MM.1S (cell line): Measurements from ENCODE around the gene VEPH1.

Experiments used
- DNase-seq: peaks from one replicate; pipeline ENCODE4 v3.0.0-alpha.2; 2015
- H2AFZ ChIP-seq: fragments of 300-600 bp; sonication (generic); 2 replicates; pipeline ENCODE4 v1.6.0; 2016; ENCODE audit warnings: antibody characterized with exemption, low read length
- H3F3A ChIP-seq: fragments of 300-600 bp; sonication (generic); 2 replicates; pipeline ENCODE4 v1.6.1; 2016; ENCODE audit warnings: mild to moderate bottlenecking, antibody characterized with exemption, low read length, moderate library complexity, mixed read lengths; ENCODE audit not compliant: insufficient read depth
- H3K27ac ChIP-seq: fragments of 300-600 bp; sonication (generic); 2 replicates; pipeline ENCODE4 v1.5.1; 2016; ENCODE audit warnings: mild to moderate bottlenecking, low read length
- H3K27me3 ChIP-seq: fragments of 300-600 bp; sonication (generic); replicated peaks from 2 replicates; pipeline ENCODE4 v1.6.0; 2016; ENCODE audit warnings: low read length; ENCODE audit not compliant: insufficient read depth
- H3K36me3 ChIP-seq: fragments of 300-600 bp; sonication (generic); replicated peaks from 2 replicates; pipeline ENCODE4 v1.6.1; 2016; ENCODE audit warnings: mild to moderate bottlenecking, low read length, mixed read lengths; ENCODE audit not compliant: insufficient read depth
- H3K4me1 ChIP-seq: fragments of 300-600 bp; sonication (generic); 2 replicates; pipeline ENCODE4 v1.6.1; 2016; ENCODE audit warnings: low read length, mixed read lengths
- H3K4me2 ChIP-seq: fragments of 300-600 bp; sonication (generic); 2 replicates; pipeline ENCODE4 v1.6.0; 2016; ENCODE audit warnings: low read depth, low read length
- H3K4me3 ChIP-seq: fragments of 300-600 bp; sonication (generic); 2 replicates; pipeline ENCODE4 v1.5.1; 2016; ENCODE audit warnings: low read length, mixed read lengths
- H3K79me2 ChIP-seq: fragments of 300-600 bp; sonication (generic); 2 replicates; pipeline ENCODE4 v1.6.1; 2016; ENCODE audit warnings: mixed run types, low read length, mixed read lengths
- H3K9ac ChIP-seq: fragments of 300-600 bp; sonication (generic); 2 replicates; pipeline ENCODE4 v1.6.1; 2016; ENCODE audit warnings: low read length, mixed read lengths
- H3K9me2 ChIP-seq: fragments of 300-600 bp; sonication (generic); replicated peaks from 2 replicates; pipeline ENCODE4 v1.6.1; 2016; ENCODE audit warnings: mild to moderate bottlenecking, low read length, mixed read lengths; ENCODE audit not compliant: insufficient read depth
- H3K9me3 ChIP-seq: fragments of 300-600 bp; sonication (generic); replicated peaks from 2 replicates; pipeline ENCODE4 v1.6.1; 2016; ENCODE audit warnings: mild to moderate bottlenecking, low read length, mixed read lengths; ENCODE audit not compliant: insufficient read depth
- H4K20me1 ChIP-seq: fragments of 300-600 bp; sonication (generic); 2 replicates; pipeline ENCODE4 v1.6.1; 2016; ENCODE audit warnings: mild to moderate bottlenecking, low read length, moderate library complexity, mixed read lengths; ENCODE audit not compliant: insufficient read depth
- EZH2 ChIP-seq: fragments of 300-600 bp; sonication (generic); optimal IDR thresholded peaks from 2 replicates; pipeline ENCODE3; 2017; ENCODE audit warnings: low read depth, mild to moderate bottlenecking, antibody characterized with exemption, low read length, mixed read lengths
- EZH2phosphoT487 ChIP-seq: fragments of 300-600 bp; sonication (generic); IDR thresholded peaks from 2 replicates; pipeline ENCODE4 v1.6.1; 2018; ENCODE audit warnings: antibody characterized with exemption, low read length
- TF ChIP-seq, protein P1 (sequence below): fragments of 300-600 bp; sonication (generic); IDR thresholded peaks from 2 replicates; pipeline ENCODE4 v1.5.1; 2016; ENCODE audit warnings: antibody characterized with exemption, low read length, mixed read lengths

The VEPH1 gene

DNA sequence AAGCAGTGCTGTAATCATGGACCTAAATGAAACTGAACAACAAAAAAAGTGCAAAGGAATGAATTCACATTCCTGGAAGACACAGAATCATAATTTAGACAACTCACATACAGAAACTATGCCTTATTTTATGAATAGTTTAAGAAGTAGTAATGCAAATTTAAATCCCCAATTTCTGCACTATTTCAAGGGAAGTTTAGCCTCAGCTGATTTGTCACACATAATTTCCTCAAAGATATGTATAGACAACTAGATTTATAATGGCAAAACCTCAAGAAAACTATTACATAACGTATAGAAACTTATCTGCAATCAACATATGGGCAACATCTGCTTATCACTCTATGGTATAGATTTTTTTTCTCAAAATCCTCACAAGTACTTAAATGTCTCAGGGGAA lies 74.4 kb downstream of the VEPH1 start:
- no peak overlapping the region for H3K27ac ChIP-seq
- H3K4me3 ChIP-seq, result no peak overlapping the region
- H3K36me3 ChIP-seq, result no peaks in the 10 kb centered on the region
- no peaks in the 10 kb centered on the region for H3K9me2 ChIP-seq
- H3K4me1 ChIP-seq, result peaks cover 13% of the 10 kb centered on the region
- no peaks in the 10 kb centered on the region for H3K79me2 ChIP-seq
- H3K4me2 ChIP-seq, result no peak overlapping the region
- TF ChIP-seq, protein P1, sequence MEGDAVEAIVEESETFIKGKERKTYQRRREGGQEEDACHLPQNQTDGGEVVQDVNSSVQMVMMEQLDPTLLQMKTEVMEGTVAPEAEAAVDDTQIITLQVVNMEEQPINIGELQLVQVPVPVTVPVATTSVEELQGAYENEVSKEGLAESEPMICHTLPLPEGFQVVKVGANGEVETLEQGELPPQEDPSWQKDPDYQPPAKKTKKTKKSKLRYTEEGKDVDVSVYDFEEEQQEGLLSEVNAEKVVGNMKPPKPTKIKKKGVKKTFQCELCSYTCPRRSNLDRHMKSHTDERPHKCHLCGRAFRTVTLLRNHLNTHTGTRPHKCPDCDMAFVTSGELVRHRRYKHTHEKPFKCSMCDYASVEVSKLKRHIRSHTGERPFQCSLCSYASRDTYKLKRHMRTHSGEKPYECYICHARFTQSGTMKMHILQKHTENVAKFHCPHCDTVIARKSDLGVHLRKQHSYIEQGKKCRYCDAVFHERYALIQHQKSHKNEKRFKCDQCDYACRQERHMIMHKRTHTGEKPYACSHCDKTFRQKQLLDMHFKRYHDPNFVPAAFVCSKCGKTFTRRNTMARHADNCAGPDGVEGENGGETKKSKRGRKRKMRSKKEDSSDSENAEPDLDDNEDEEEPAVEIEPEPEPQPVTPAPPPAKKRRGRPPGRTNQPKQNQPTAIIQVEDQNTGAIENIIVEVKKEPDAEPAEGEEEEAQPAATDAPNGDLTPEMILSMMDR, result no peak
- TF ChIP-seq EZH2 (no peak), EZH2phosphoT487 (no peak)
- no peak overlapping the region for H2AFZ ChIP-seq
- no peaks in the 10 kb centered on the region for H3K9me3 ChIP-seq
- no peak overlapping the region for H3K9ac ChIP-seq
- no peaks in the 10 kb centered on the region for H3K27me3 ChIP-seq
- H4K20me1 ChIP-seq, result no peaks in the 10 kb centered on the region
- no peak for DNase-seq
- H3F3A ChIP-seq, result no peaks in the 10 kb centered on the region

GRCh38 chr3:157427901-157428300 lies 75.3 kb downstream of the VEPH1 start:
- TF ChIP-seq EZH2 (no peak), EZH2phosphoT487 (no peak)
- TF ChIP-seq, protein P1, result no peak
- Histone ChIP-seq H3K4me2 (no peak overlapping the region), H4K20me1 (no peaks in the 10 kb centered on the region), H2AFZ (no peak overlapping the region), H3K27me3 (no peaks in the 10 kb centered on the region), H3K79me2 (no peaks in the 10 kb centered on the region), H3K4me1 (peaks cover 13% of the 10 kb centered on the region), H3K9me3 (no peaks in the 10 kb centered on the region), H3K9ac (no peak overlapping the region), H3K27ac (no peak overlapping the region), H3K4me3 (no peak overlapping the region), H3F3A (no peaks in the 10 kb centered on the region), H3K36me3 (no peaks in the 10 kb centered on the region), H3K9me2 (no peaks in the 10 kb centered on the region)
- DNase-seq, result no peak

GRCh38 chr3:157423337-157423736 lies 79.9 kb downstream of the VEPH1 start:
- Histone ChIP-seq H3K36me3 (no peaks in the 10 kb centered on the region), H4K20me1 (no peaks in the 10 kb centered on the region), H3K4me3 (no peak overlapping the region), H3K9me2 (no peaks in the 10 kb centered on the region), H3K27me3 (no peaks in the 10 kb centered on the region), H3K9ac (no peak overlapping the region), H3K9me3 (no peaks in the 10 kb centered on the region), H3F3A (no peaks in the 10 kb centered on the region), H2AFZ (no peak overlapping the region), H3K4me1 (no peaks in the 10 kb centered on the region), H3K27ac (no peak overlapping the region), H3K79me2 (no peaks in the 10 kb centered on the region), H3K4me2 (no peak overlapping the region)
- DNase-seq, result no peak
- TF ChIP-seq EZH2 (no peak), EZH2phosphoT487 (no peak)
- TF ChIP-seq, protein P1, result no peak
